Measurements from ENCODE around the gene SHF.

GRCh38 chr15:45199136-45199810 is 11.5 kb upstream of the SHF start:
- TF ChIP-seq, protein P1, sequence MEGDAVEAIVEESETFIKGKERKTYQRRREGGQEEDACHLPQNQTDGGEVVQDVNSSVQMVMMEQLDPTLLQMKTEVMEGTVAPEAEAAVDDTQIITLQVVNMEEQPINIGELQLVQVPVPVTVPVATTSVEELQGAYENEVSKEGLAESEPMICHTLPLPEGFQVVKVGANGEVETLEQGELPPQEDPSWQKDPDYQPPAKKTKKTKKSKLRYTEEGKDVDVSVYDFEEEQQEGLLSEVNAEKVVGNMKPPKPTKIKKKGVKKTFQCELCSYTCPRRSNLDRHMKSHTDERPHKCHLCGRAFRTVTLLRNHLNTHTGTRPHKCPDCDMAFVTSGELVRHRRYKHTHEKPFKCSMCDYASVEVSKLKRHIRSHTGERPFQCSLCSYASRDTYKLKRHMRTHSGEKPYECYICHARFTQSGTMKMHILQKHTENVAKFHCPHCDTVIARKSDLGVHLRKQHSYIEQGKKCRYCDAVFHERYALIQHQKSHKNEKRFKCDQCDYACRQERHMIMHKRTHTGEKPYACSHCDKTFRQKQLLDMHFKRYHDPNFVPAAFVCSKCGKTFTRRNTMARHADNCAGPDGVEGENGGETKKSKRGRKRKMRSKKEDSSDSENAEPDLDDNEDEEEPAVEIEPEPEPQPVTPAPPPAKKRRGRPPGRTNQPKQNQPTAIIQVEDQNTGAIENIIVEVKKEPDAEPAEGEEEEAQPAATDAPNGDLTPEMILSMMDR (IDR thresholded peaks at IDR 0.05) = peak; percentile 9
- TF ChIP-seq EZH2 (IDR thresholded peaks at IDR 0.05; ENCODE audit: borderline replicate concordance, insufficient read depth, low read depth, low read length, poor library complexity, severe bottlenecking) = no peak

Measured in B cell (primary cell).